HG03575 (cell line): Measurements from ENCODE around the gene BAHCC1.

Source experiments
- ATAC-seq: cut with Tn5 transposase; IDR thresholded peaks from one replicate; pipeline ENCODE4 v1.9.1; 2021; ENCODE audit not compliant: unreplicated experiment, insufficient number of reproducible peaks, low FRiP score; ENCODE audit errors: extremely low read depth

Gene BAHCC1

GRCh38 chr17:81383504-81384421 lies 11.5 kb upstream of the BAHCC1 start:
- no peak for ATAC-seq

GRCh38 chr17:81384929-81385319 lies 10.3 kb upstream of the BAHCC1 start:
- ATAC-seq = no peak

GRCh38 chr17:81385320-81386111 lies 9.7 kb upstream of the BAHCC1 start:
- no peak for ATAC-seq

- ATAC-seq = no peak
These were observed 9.1 kb upstream of the BAHCC1 start for GRCh38 chr17:81386141-81386645.

- ATAC-seq = no peak
These were observed 8.6 kb upstream of the BAHCC1 start for GRCh38 chr17:81386646-81387099.

GRCh38 chr17:81387100-81388090 lies 7.9 kb upstream of the BAHCC1 start:
- no peak for ATAC-seq

GRCh38 chr17:81388091-81388611 lies 7.1 kb upstream of the BAHCC1 start:
- ATAC-seq = no peak

GRCh38 chr17:81388612-81389367 lies 6.5 kb upstream of the BAHCC1 start:
- ATAC-seq = no peak

- no peak for ATAC-seq
These were observed 5.7 kb upstream of the BAHCC1 start for GRCh38 chr17:81389585-81389984.

GRCh38 chr17:81390029-81390872 lies 5.0 kb upstream of the BAHCC1 start:
- no peak for ATAC-seq

- ATAC-seq = no peak
These were observed 4.4 kb upstream of the BAHCC1 start for GRCh38 chr17:81390873-81391255.

- ATAC-seq = no peak
These were observed 3.8 kb upstream of the BAHCC1 start for GRCh38 chr17:81391293-81391935.

GRCh38 chr17:81391936-81392908 lies 3.0 kb upstream of the BAHCC1 start:
- no peak for ATAC-seq

GRCh38 chr17:81392909-81393654 lies 2.2 kb upstream of the BAHCC1 start:
- ATAC-seq = no peak
